Activated CD4-positive, alpha-beta T cell treated with anti-CD3 and anti-CD28 coated beads for 36 hours (primary cell): ENCODE results near the gene TRMT61A. TPM values are rescaled to one million over a fixed set of nuclear protein-coding genes. Genes with fewer than 3 reads are reported as not detected.

Experiments used
- ATAC-seq: fragments of 200-7000 bp; cut with Tn5 transposase; one replicate; pipeline ENCODE4 v1.10.0; 2021; ENCODE audit warnings: mild to moderate bottlenecking, moderate library complexity
- CTCF ChIA-PET: fragments of 350-600 bp; sonication (Branson Sonifier 250); formaldehyde crosslinking; loops from one replicate; lab custom pipeline; 2021; ENCODE audit warnings: antibody characterized with exemption; lab: Charles Lee
- POLR2A ChIA-PET: fragments of 350-600 bp; sonication (Branson Sonifier 250); formaldehyde crosslinking; loops from one replicate; lab custom pipeline; 2021; ENCODE audit warnings: antibody characterized with exemption, inconsistent platforms; lab: Charles Lee
- DNase-seq: peaks from one replicate; pipeline ENCODE4 v3.0.0-alpha.2; 2020
- H3K27ac Mint-ChIP-seq: one replicate; pipeline ENCODE4 v1.8.0; 2021; ENCODE audit warnings: mixed read lengths
- H3K27me3 Mint-ChIP-seq: one replicate; pipeline ENCODE4 v1.8.0; 2021; ENCODE audit warnings: mixed read lengths
- H3K36me3 Mint-ChIP-seq: one replicate; pipeline ENCODE4 v1.8.0; 2021; ENCODE audit warnings: low read depth, mixed read lengths
- H3K4me1 Mint-ChIP-seq: one replicate; pipeline ENCODE4 v1.8.0; 2021; ENCODE audit warnings: mixed read lengths
- H3K4me3 Mint-ChIP-seq: one replicate; pipeline ENCODE4 v1.8.0; 2021; ENCODE audit warnings: mild to moderate bottlenecking, moderate library complexity, mixed read lengths
- H3K9me3 Mint-ChIP-seq: one replicate; pipeline ENCODE4 v1.8.0; 2021; ENCODE audit warnings: low read depth, mixed read lengths
- intact Hi-C, 2 experiments: fragments of 100-400 bp; cut with DNase I in 1 of 2; cut with micrococcal nuclease in 1 of 2; formaldehyde crosslinking; loops; one replicate each; pipeline versions ENCODE4 v1.14.2 to v1.15.1; 2022 to 2024; cut with DNase I, micrococcal nuclease
- total RNA-seq, 2 experiments: library from RNA; stranded (reverse); gene quantifications; one replicate each; pipeline ENCODE4 v1.2.3, GENCODE V29; 2021

TRMT61A gene
- total RNA-seq, 2 experiments from 2014 or later, result 8.8 to 9.0 TPM

GRCh38 chr14:103519043-103519836, 9.8 kb upstream of the TRMT61A start:
- DNase-seq (no peak), ATAC-seq (no peak)
- ChIA-PET POLR2A (no interaction called here), CTCF (interaction anchor here (0.7 to 2.2 kb wide), 18 partner anchors 9 to 214 kb away, joined by 3 to 21 read pairs (median 4); partner anchors contain the start of genes KLC1 and TRMT61A)
- H3K36me3 Mint-ChIP-seq, result no peaks in the 10 kb centered on the region
- peaks cover 10% of the 10 kb centered on the region for H3K4me1 Mint-ChIP-seq
- peaks cover 12% of the 10 kb centered on the region for H3K27me3 Mint-ChIP-seq
- intact Hi-C loops, result no loop called here
- no peak overlapping the region for H3K27ac Mint-ChIP-seq
- H3K9me3 Mint-ChIP-seq, result no peaks in the 10 kb centered on the region
- H3K4me3 Mint-ChIP-seq, result peak overlapping the region; percentile 10

GRCh38 chr14:103519837-103520212, 9.2 kb upstream of the TRMT61A start:
- CTCF ChIA-PET, result interaction anchor here (1.3 to 2.2 kb wide), 3 partner anchors 17 to 38 kb away, joined by 3 to 21 read pairs (median 10); no protein-coding TSS in a partner anchor
- POLR2A ChIA-PET, result no interaction called here

GRCh38 chr14:103520269-103520656, 8.7 kb upstream of the TRMT61A start:
- intact Hi-C loops, result loop anchor here in 1 of 2 experiments (2.0 to 10.0 kb wide), 2 partner anchors 401 to 445 kb away; a partner anchor contains a TSS
- POLR2A ChIA-PET, result interaction anchor here (1.0 kb wide), 1 partner anchor 9 kb away, joined by 3 read pairs; the partner anchor contains the start of gene TRMT61A
- ATAC-seq (no peak), DNase-seq (no peak)
- H3K9me3 Mint-ChIP-seq, result no peaks in the 10 kb centered on the region
- no peak overlapping the region for H3K27ac Mint-ChIP-seq
- peaks cover 12% of the 10 kb centered on the region for H3K27me3 Mint-ChIP-seq
- H3K4me1 Mint-ChIP-seq, result peaks cover 10% of the 10 kb centered on the region
- CTCF ChIA-PET, result interaction anchor here (0.6 to 2.2 kb wide), 6 partner anchors 9 to 416 kb away, joined by 3 to 10 read pairs (median 3); partner anchors contain the start of gene TRMT61A
- H3K4me3 Mint-ChIP-seq, result peak overlapping the region; percentile 39
- H3K36me3 Mint-ChIP-seq, result no peaks in the 10 kb centered on the region

More at GRCh38 chr14:103519837-103520212, 9.2 kb upstream of the TRMT61A start:
- DNase-seq, result no peak
- H3K36me3 Mint-ChIP-seq, result no peaks in the 10 kb centered on the region
- intact Hi-C loops, result loop anchor here in 1 of 2 experiments (2.0 to 10.0 kb wide), 2 partner anchors 401 to 445 kb away; a partner anchor contains a TSS
- H3K9me3 Mint-ChIP-seq, result no peaks in the 10 kb centered on the region
- H3K4me3 Mint-ChIP-seq, result peak overlapping the region; percentile 10
- H3K27ac Mint-ChIP-seq, result no peak overlapping the region
- no peak for ATAC-seq
- H3K4me1 Mint-ChIP-seq, result peaks cover 10% of the 10 kb centered on the region
- H3K27me3 Mint-ChIP-seq, result peaks cover 12% of the 10 kb centered on the region

- no peaks in the 10 kb centered on the region for H3K36me3 Mint-ChIP-seq
- CTCF ChIA-PET, result interaction anchor here (0.6 to 1.1 kb wide), 6 partner anchors 8 to 416 kb away, joined by 3 to 6 read pairs (median 3); partner anchors contain the start of gene TRMT61A
- POLR2A ChIA-PET, result interaction anchor here (1.0 kb wide), 1 partner anchor 8 kb away, joined by 3 read pairs; the partner anchor contains the start of gene TRMT61A
- peak overlapping the region; percentile 39 for H3K4me3 Mint-ChIP-seq
- no peak overlapping the region for H3K27ac Mint-ChIP-seq
- peaks cover 10% of the 10 kb centered on the region for H3K4me1 Mint-ChIP-seq
- H3K9me3 Mint-ChIP-seq, result no peaks in the 10 kb centered on the region
- DNase-seq, result peak; percentile 74
- intact Hi-C loops, result loop anchor here in 1 of 2 experiments (1.0 to 10.0 kb wide), 3 partner anchors 194 to 446 kb away; partner anchors contain the start of genes XRCC3 and ZFYVE21
- peaks cover 12% of the 10 kb centered on the region for H3K27me3 Mint-ChIP-seq
- peak; percentile 45 for ATAC-seq
These were observed 8.1 kb upstream of the TRMT61A start for GRCh38 chr14:103520657-103521437.

GRCh38 chr14:103521438-103521950, 7.5 kb upstream of the TRMT61A start:
- CTCF ChIA-PET, result interaction anchor here (1.0 to 1.1 kb wide), 4 partner anchors 7 to 21 kb away, joined by 3 to 6 read pairs (median 4); partner anchors contain the start of gene TRMT61A

GRCh38 chr14:103521951-103522563, 6.9 kb upstream of the TRMT61A start:
- intact Hi-C loops, result loop anchor here in 1 of 2 experiments (1.0 to 10.0 kb wide), 3 partner anchors 193 to 447 kb away; partner anchors contain the start of genes XRCC3 and ZFYVE21
- H3K9me3 Mint-ChIP-seq, result no peaks in the 10 kb centered on the region
- CTCF ChIA-PET, result interaction anchor here (0.6 to 1.1 kb wide), 2 partner anchors 18 to 773 kb away, joined by 3 read pairs; no protein-coding TSS in a partner anchor

More at GRCh38 chr14:103521438-103521950, 7.5 kb upstream of the TRMT61A start:
- no peak overlapping the region for H3K27ac Mint-ChIP-seq
- peak overlapping the region; percentile 39 for H3K4me3 Mint-ChIP-seq
- H3K36me3 Mint-ChIP-seq, result no peaks in the 10 kb centered on the region
- POLR2A ChIA-PET, result interaction anchor here (0.6 to 1.0 kb wide), 2 partner anchors 8 to 41 kb away, joined by 3 to 5 read pairs; partner anchors contain the start of genes BAG5 and TRMT61A
- ATAC-seq, result peak; percentile 8
- no peaks in the 10 kb centered on the region for H3K9me3 Mint-ChIP-seq
- peaks cover 12% of the 10 kb centered on the region for H3K27me3 Mint-ChIP-seq
- DNase-seq, result peak; percentile 35
- H3K4me1 Mint-ChIP-seq, result peaks cover 10% of the 10 kb centered on the region
- intact Hi-C loops, result loop anchor here in 1 of 2 experiments (1.0 to 10.0 kb wide), 3 partner anchors 194 to 447 kb away; partner anchors contain the start of genes XRCC3 and ZFYVE21

GRCh38 chr14:103522649-103523574, 6.1 kb upstream of the TRMT61A start, which contains the start of gene CKB:
CKB (minus strand) TSS chr14:103522830; CDS start chr14:103522493, 337 bp downstream.
- CTCF ChIA-PET, result interaction anchor here (0.6 kb wide), 1 partner anchor 772 kb away, joined by 3 read pairs; no protein-coding TSS in a partner anchor
- DNase-seq (peak; percentile 51), ATAC-seq (no peak)
- Mint-ChIP-seq H3K9me3 (no peaks in the 10 kb centered on the region), H3K4me1 (peaks cover 17% of the 10 kb centered on the region), H3K4me3 (peak within 1 kb of the TSS; percentile 39), H3K27me3 (peaks cover 12% of the 10 kb centered on the region), H3K36me3 (no peaks in the 10 kb centered on the region), H3K27ac (no peak within 1 kb of the TSS)
- POLR2A ChIA-PET, result interaction anchor here (1.0 kb wide), 2 partner anchors 10 to 11 kb away, joined by 3 read pairs; no protein-coding TSS in a partner anchor
- intact Hi-C loops, result loop anchor here in 1 of 2 experiments (10.0 kb wide), 1 partner anchor 448 kb away; no protein-coding TSS in a partner anchor

More at GRCh38 chr14:103521951-103522563, 6.9 kb upstream of the TRMT61A start:
- peaks cover 12% of the 10 kb centered on the region for H3K27me3 Mint-ChIP-seq
- ATAC-seq, result peak; percentile 11
- H3K27ac Mint-ChIP-seq, result no peak overlapping the region
- no peaks in the 10 kb centered on the region for H3K36me3 Mint-ChIP-seq
- peak; percentile 42 for DNase-seq
- peaks cover 10% of the 10 kb centered on the region for H3K4me1 Mint-ChIP-seq
- H3K4me3 Mint-ChIP-seq, result peak overlapping the region; percentile 39
- POLR2A ChIA-PET, result interaction anchor here (0.6 kb wide), 1 partner anchor 40 kb away, joined by 5 read pairs; the partner anchor contains the start of gene BAG5

- Mint-ChIP-seq H3K4me3 (peak overlapping the region; percentile 3), H3K36me3 (no peaks in the 10 kb centered on the region), H3K9me3 (no peaks in the 10 kb centered on the region), H3K4me1 (peaks cover 22% of the 10 kb centered on the region), H3K27ac (no peak overlapping the region), H3K27me3 (peaks cover 12% of the 10 kb centered on the region)
- CTCF ChIA-PET, result no interaction called here
- ATAC-seq (no peak), DNase-seq (no peak)
- POLR2A ChIA-PET, result interaction anchor here (1.0 kb wide), 2 partner anchors 10 to 11 kb away, joined by 3 read pairs; no protein-coding TSS in a partner anchor
- intact Hi-C loops, result loop anchor here in 1 of 2 experiments (10.0 kb wide), 1 partner anchor 449 kb away; no protein-coding TSS in a partner anchor
These were observed 5.4 kb upstream of the TRMT61A start for GRCh38 chr14:103523575-103523954.
